ENCODE results near the gene HTT-AS.

HTT-AS gene

GRCh38 chr4:3047464-3048286, 26.7 kb downstream of the HTT-AS start:
- DNase-seq: peak; percentile 52 to 72

- no peak for DNase-seq
Measured at GRCh38 chr4:3046623-3047022, 27.7 kb downstream of the HTT-AS start.

- no peak for DNase-seq
Measured at GRCh38 chr4:3046162-3046561, 28.2 kb downstream of the HTT-AS start.

- DNase-seq: peak; percentile 72 to 88
Measured at GRCh38 chr4:3044870-3045819, 29.2 kb downstream of the HTT-AS start.

- DNase-seq: peak; percentile 34 to 65
Measured at GRCh38 chr4:3043282-3044020, 30.9 kb downstream of the HTT-AS start.

GRCh38 chr4:3042226-3042625, 32.1 kb downstream of the HTT-AS start:
- no peak for DNase-seq

GRCh38 chr4:3041192-3042142, 32.9 kb downstream of the HTT-AS start:
- peak; percentile 53 to 58 for DNase-seq

- no peak for DNase-seq
Measured at GRCh38 chr4:3040452-3041191, 33.7 kb downstream of the HTT-AS start.

- DNase-seq: no peak
Measured at GRCh38 chr4:3039706-3040366, 34.5 kb downstream of the HTT-AS start.

GRCh38 chr4:3037957-3038461, 36.3 kb downstream of the HTT-AS start:
- no peak for DNase-seq

- no peak for DNase-seq
Measured at GRCh38 chr4:3036131-3036952, 38.0 kb downstream of the HTT-AS start.

- DNase-seq: no peak
Measured at GRCh38 chr4:3035674-3036073, 38.7 kb downstream of the HTT-AS start.

- no peak for DNase-seq
Measured at GRCh38 chr4:3035249-3035648, 39.1 kb downstream of the HTT-AS start.

GRCh38 chr4:3034231-3034630, 40.1 kb downstream of the HTT-AS start:
- DNase-seq: no peak

- DNase-seq: no peak
Measured at GRCh38 chr4:3031357-3032082, 42.8 kb downstream of the HTT-AS start.

GRCh38 chr4:3030566-3031356, 43.6 kb downstream of the HTT-AS start:
- no peak for DNase-seq

GRCh38 chr4:3029464-3029863, 44.9 kb downstream of the HTT-AS start:
- no peak for DNase-seq

GRCh38 chr4:3026540-3026939, 47.8 kb downstream of the HTT-AS start:
- no peak for DNase-seq
